MM.1S (cell line): ENCODE results near the gene MPND.

Experiments used
- DNase-seq: peaks from one replicate; pipeline ENCODE4 v3.0.0-alpha.2; 2015
- H2AFZ ChIP-seq: fragments of 300-600 bp; sonication (generic); 2 replicates; pipeline ENCODE4 v1.6.0; 2016; ENCODE audit warnings: antibody characterized with exemption, low read length
- H3F3A ChIP-seq: fragments of 300-600 bp; sonication (generic); 2 replicates; pipeline ENCODE4 v1.6.1; 2016; ENCODE audit warnings: mild to moderate bottlenecking, antibody characterized with exemption, low read length, moderate library complexity, mixed read lengths; ENCODE audit not compliant: insufficient read depth
- H3K27ac ChIP-seq: fragments of 300-600 bp; sonication (generic); 2 replicates; pipeline ENCODE4 v1.5.1; 2016; ENCODE audit warnings: mild to moderate bottlenecking, low read length
- H3K27me3 ChIP-seq: fragments of 300-600 bp; sonication (generic); replicated peaks from 2 replicates; pipeline ENCODE4 v1.6.0; 2016; ENCODE audit warnings: low read length; ENCODE audit not compliant: insufficient read depth
- H3K36me3 ChIP-seq: fragments of 300-600 bp; sonication (generic); replicated peaks from 2 replicates; pipeline ENCODE4 v1.6.1; 2016; ENCODE audit warnings: mild to moderate bottlenecking, low read length, mixed read lengths; ENCODE audit not compliant: insufficient read depth
- H3K4me1 ChIP-seq: fragments of 300-600 bp; sonication (generic); 2 replicates; pipeline ENCODE4 v1.6.1; 2016; ENCODE audit warnings: low read length, mixed read lengths
- H3K4me2 ChIP-seq: fragments of 300-600 bp; sonication (generic); 2 replicates; pipeline ENCODE4 v1.6.0; 2016; ENCODE audit warnings: low read depth, low read length
- H3K4me3 ChIP-seq: fragments of 300-600 bp; sonication (generic); 2 replicates; pipeline ENCODE4 v1.5.1; 2016; ENCODE audit warnings: low read length, mixed read lengths
- H3K79me2 ChIP-seq: fragments of 300-600 bp; sonication (generic); 2 replicates; pipeline ENCODE4 v1.6.1; 2016; ENCODE audit warnings: mixed run types, low read length, mixed read lengths
- H3K9ac ChIP-seq: fragments of 300-600 bp; sonication (generic); 2 replicates; pipeline ENCODE4 v1.6.1; 2016; ENCODE audit warnings: low read length, mixed read lengths
- H3K9me2 ChIP-seq: fragments of 300-600 bp; sonication (generic); replicated peaks from 2 replicates; pipeline ENCODE4 v1.6.1; 2016; ENCODE audit warnings: mild to moderate bottlenecking, low read length, mixed read lengths; ENCODE audit not compliant: insufficient read depth
- H3K9me3 ChIP-seq: fragments of 300-600 bp; sonication (generic); replicated peaks from 2 replicates; pipeline ENCODE4 v1.6.1; 2016; ENCODE audit warnings: mild to moderate bottlenecking, low read length, mixed read lengths; ENCODE audit not compliant: insufficient read depth
- H4K20me1 ChIP-seq: fragments of 300-600 bp; sonication (generic); 2 replicates; pipeline ENCODE4 v1.6.1; 2016; ENCODE audit warnings: mild to moderate bottlenecking, low read length, moderate library complexity, mixed read lengths; ENCODE audit not compliant: insufficient read depth
- CTCF ChIP-seq: fragments of 300-600 bp; sonication (generic); IDR thresholded peaks from 2 replicates; pipeline ENCODE4 v1.5.1; 2016; ENCODE audit warnings: antibody characterized with exemption, low read length, mixed read lengths
- EZH2 ChIP-seq: fragments of 300-600 bp; sonication (generic); optimal IDR thresholded peaks from 2 replicates; pipeline ENCODE3; 2017; ENCODE audit warnings: low read depth, mild to moderate bottlenecking, antibody characterized with exemption, low read length, mixed read lengths
- EZH2phosphoT487 ChIP-seq: fragments of 300-600 bp; sonication (generic); IDR thresholded peaks from 2 replicates; pipeline ENCODE4 v1.6.1; 2018; ENCODE audit warnings: antibody characterized with exemption, low read length

The MPND gene

GRCh38 chr19:4385291-4386040 is 42.1 kb downstream of the MPND start:
- no peak overlapping the region for H3K4me2 ChIP-seq
- H3K4me3 ChIP-seq, result no peak overlapping the region
- no peaks in the 10 kb centered on the region for H3K27me3 ChIP-seq
- no peaks in the 10 kb centered on the region for H3K9me3 ChIP-seq
- H3K4me1 ChIP-seq, result no peaks in the 10 kb centered on the region
- H3K9ac ChIP-seq, result no peak overlapping the region
- H3K27ac ChIP-seq, result no peak overlapping the region
- no peaks in the 10 kb centered on the region for H3F3A ChIP-seq
- no peak for TF ChIP-seq EZH2phosphoT487
- no peak for TF ChIP-seq CTCF
- TF ChIP-seq EZH2, result no peak
- H3K9me2 ChIP-seq, result no peaks in the 10 kb centered on the region
- no peak for DNase-seq
- no peak overlapping the region for H2AFZ ChIP-seq
- H4K20me1 ChIP-seq, result 0 out of 2 replicates have a peak, but pooled peaks cover 19% of the 10 kb centered on the region
- H3K36me3 ChIP-seq, result no peaks in the 10 kb centered on the region; the same call in 1 of the 2 replicates
- peaks cover 96% of the 10 kb centered on the region for H3K79me2 ChIP-seq

DNA sequence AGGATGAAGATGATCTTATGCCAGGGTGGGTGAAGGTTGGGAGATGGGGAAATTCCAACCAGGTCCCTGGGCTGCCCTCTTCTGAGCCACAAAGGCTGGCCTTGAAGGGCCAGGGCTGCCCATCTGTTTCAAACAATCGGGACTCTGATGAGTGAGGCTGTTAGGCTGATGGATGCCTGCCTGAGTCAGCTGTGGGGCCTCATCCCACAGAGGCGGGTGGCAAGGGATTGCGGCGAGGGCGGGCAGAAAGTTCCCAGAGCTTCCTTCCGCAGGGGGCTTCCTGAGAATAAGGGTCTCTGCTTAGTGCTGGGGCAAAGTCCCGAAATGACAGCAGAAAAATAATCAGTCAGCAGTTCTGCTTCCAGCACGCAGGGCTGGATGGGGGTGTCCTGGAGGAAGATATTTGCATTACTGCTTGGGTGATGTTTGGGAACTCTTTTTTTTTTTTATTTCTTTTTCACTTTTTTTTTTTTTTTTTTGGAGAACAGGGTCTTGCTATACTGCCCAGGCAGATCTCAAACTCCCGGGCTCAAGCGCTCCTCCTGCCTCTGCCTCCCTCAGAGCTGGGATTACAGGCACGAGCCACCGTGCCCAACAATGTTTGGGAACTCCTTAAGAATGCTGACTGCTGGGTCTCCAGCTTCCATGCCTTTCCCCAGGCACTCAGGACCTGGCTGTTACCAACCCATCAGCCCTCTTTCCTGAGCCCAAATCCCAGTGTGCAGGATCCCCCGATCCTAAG is 42.9 kb downstream of the MPND start:
- Histone ChIP-seq H2AFZ (no peak overlapping the region), H3K4me3 (no peak overlapping the region), H3K27ac (no peak overlapping the region), H3K27me3 (no peaks in the 10 kb centered on the region), H3K4me2 (no peak overlapping the region), H3K9me3 (no peaks in the 10 kb centered on the region), H3K4me1 (no peaks in the 10 kb centered on the region), H3K9ac (no peak overlapping the region), H3K9me2 (no peaks in the 10 kb centered on the region), H3K79me2 (peaks cover 96% of the 10 kb centered on the region), H4K20me1 (0 out of 2 replicates have a peak, but pooled peaks cover 17% of the 10 kb centered on the region), H3K36me3 (no peaks in the 10 kb centered on the region; the same call in 1 of the 2 replicates), H3F3A (no peaks in the 10 kb centered on the region)
- TF ChIP-seq CTCF, result no peak
- TF ChIP-seq EZH2, result no peak
- no peak for TF ChIP-seq EZH2phosphoT487
- DNase-seq, result no peak

DNA sequence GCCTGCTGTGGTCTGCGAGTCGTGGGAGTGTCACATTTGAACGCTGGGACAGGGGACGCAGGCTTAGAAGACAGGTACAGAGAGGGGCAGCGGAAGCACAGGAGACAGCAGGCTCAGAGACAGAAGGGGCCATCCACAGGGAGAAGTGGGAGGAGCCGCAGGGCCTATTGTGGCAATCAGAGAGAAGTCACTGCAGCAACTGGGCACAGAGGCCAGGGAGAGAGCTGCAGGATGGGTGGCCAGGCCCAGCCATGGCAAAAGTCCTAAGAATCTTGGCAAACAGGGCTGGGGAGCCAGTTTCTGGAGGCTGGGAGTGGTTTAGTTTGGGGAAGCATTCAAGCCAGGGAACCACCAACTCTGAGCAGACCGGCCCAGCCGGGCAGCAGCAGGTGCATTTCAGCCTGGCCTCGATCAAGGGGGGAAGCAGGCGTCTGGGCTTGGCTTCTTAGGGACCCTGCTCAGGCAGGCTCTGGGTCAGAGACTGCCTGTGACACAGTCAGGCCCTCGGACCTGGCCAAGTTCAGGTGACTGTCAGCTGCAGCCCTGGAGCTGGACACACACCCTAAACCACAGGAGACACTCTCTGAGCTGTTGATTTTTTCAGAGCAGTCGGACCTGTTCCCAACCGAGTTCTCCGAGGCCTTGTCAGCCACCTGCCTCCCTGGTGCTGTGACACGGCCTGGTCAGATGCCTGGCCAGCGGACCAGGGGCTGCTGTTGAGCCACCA is 45.1 kb downstream of the MPND start:
- H3K9me3 ChIP-seq, result no peaks in the 10 kb centered on the region
- H3K79me2 ChIP-seq, result peaks cover 98% of the 10 kb centered on the region
- TF ChIP-seq EZH2 (no peak), CTCF (no peak), EZH2phosphoT487 (no peak)
- H3K27ac ChIP-seq, result no peak overlapping the region
- no peaks in the 10 kb centered on the region for H3K4me1 ChIP-seq
- no peak overlapping the region for H3K4me2 ChIP-seq
- H3K9ac ChIP-seq, result no peak overlapping the region
- no peaks in the 10 kb centered on the region for H3K27me3 ChIP-seq
- H3F3A ChIP-seq, result no peaks in the 10 kb centered on the region
- peaks cover 25% of the 10 kb centered on the region; the same call in 1 of the 2 replicates for H4K20me1 ChIP-seq
- no peak overlapping the region for H3K4me3 ChIP-seq
- DNase-seq, result no peak
- H3K36me3 ChIP-seq, result no peaks in the 10 kb centered on the region
- no peak overlapping the region for H2AFZ ChIP-seq
- H3K9me2 ChIP-seq, result no peaks in the 10 kb centered on the region
